Measurements from ENCODE around the gene SGSH.
"Not testable (repeated sequence)": the region's sequence is repeated elsewhere in the genome, so short reads cannot be mapped to it uniquely, and the experiment has no call there.

Gene SGSH

DNA sequence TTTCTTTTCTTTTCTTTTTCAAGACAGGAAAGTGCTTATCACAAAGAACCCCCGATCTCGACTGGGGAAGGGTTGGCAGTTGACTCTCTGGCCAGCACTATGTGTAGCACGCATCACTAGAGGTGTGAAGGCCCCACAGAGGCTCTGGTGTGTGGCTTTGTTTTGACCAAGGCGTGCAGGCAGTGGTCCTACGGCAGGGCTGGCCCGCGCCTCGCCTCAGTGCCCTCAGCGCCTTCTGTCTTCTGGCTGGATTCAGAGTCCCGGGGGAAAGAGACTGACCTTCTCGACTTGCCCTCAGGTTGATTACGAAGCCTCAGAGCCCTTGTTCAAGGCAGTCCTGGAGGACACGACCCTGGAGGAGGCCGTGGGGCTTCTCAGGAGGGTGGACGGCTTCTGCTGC is 18.7 kb downstream of the SGSH start:
- Mint-ChIP-seq H3K36me3 (no peaks in the 10 kb centered on the region), H3K4me1 (no peaks in the 10 kb centered on the region), H3K9me3 (no peaks in the 10 kb centered on the region), H3K4me3 (no peak overlapping the region), H3K27me3 (peaks cover 2% of the 10 kb centered on the region), H3K27ac (no peak overlapping the region)
- ATAC-seq (ENCODE audit: low read depth): no peak
- DNase-seq (ENCODE audit: low spot score in 2 of 2): no peak

DNA sequence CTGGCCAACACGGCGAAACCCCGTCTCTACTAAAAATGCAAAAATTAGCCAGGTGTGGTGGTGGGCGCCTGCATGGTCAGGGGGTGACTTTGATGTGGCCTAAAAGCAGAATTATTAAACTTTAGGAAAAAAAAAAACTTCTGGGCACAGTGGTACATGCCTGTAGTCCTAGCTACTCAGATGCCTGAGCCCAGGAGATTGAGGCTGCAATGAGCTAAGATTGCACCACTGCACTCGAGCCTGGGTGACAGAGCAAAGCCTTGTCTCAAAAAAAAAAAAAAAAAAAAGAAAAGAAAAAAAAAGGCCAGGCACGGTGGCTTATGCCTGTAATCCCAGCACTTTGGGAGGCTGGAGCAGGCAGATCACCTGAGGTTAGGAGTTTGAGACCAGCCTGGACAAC is 20.8 kb downstream of the SGSH start:
- not testable (repeated sequence) for ATAC-seq (ENCODE audit: low read depth); H3K36me3 Mint-ChIP-seq; H3K4me3 Mint-ChIP-seq; H3K9me3 Mint-ChIP-seq; H3K27me3 Mint-ChIP-seq; DNase-seq (ENCODE audit: low spot score in 2 of 2); H3K4me1 Mint-ChIP-seq; H3K27ac Mint-ChIP-seq

DNA sequence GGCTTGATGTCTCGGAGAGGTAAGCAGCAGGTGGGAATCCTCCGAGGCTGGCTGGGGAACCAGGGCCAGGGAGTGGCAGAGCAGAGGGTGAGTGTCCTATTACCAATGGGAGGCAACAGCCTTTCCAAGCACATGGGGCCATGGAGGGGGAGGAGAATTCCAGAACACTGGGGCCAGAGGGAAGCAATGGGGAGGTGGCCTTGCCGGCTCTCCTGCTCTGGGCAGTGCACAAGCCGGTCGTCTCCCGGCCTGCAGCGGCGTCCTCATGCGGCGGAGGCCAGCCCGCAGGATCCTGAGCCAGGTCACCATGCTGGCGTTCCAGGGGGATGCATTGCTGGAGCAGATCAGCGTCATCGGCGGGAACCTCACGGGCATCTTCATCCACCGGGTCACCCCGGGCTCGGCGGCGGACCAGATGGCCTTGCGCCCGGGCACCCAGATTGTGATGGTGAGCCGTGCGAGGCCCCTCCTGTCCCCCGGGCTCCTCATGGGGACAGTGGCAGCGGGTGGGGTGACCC is 21.9 kb downstream of the SGSH start:
- H3K27me3 Mint-ChIP-seq: peaks cover 8% of the 10 kb centered on the region
- ATAC-seq (ENCODE audit: low read depth): no peak
- DNase-seq (ENCODE audit: low spot score in 2 of 2): no peak
- H3K4me1 Mint-ChIP-seq: no peaks in the 10 kb centered on the region
- no peaks in the 10 kb centered on the region for H3K36me3 Mint-ChIP-seq
- no peaks in the 10 kb centered on the region for H3K9me3 Mint-ChIP-seq
- no peak overlapping the region for H3K27ac Mint-ChIP-seq
- H3K4me3 Mint-ChIP-seq: no peak overlapping the region

DNA sequence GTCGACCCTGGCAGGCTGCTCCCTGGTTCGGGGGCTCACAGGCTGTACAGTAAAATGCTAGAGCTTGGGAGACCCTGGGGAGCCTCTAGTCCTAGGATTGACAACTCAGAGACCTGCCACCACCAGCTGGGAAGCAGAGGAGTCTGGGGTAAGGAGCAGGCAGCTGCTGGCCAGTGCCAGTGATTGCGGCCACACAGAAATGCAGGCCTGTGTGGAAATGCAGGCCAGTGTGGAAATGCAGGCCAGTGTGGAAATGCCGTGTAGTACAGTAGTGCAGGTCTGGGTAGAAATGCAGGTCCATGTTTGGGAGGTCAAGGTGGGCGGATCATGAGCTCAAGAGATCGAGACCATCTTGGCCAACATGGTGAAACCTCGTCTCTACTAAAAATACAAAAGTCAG is 23.5 kb downstream of the SGSH start:
- Mint-ChIP-seq H3K4me3 (no peak overlapping the region), H3K36me3 (no peaks in the 10 kb centered on the region), H3K9me3 (no peaks in the 10 kb centered on the region), H3K27me3 (peaks cover 8% of the 10 kb centered on the region), H3K4me1 (no peaks in the 10 kb centered on the region), H3K27ac (no peak overlapping the region)
- DNase-seq (ENCODE audit: low spot score in 2 of 2) (no peak), ATAC-seq (ENCODE audit: low read depth) (no peak)

DNA sequence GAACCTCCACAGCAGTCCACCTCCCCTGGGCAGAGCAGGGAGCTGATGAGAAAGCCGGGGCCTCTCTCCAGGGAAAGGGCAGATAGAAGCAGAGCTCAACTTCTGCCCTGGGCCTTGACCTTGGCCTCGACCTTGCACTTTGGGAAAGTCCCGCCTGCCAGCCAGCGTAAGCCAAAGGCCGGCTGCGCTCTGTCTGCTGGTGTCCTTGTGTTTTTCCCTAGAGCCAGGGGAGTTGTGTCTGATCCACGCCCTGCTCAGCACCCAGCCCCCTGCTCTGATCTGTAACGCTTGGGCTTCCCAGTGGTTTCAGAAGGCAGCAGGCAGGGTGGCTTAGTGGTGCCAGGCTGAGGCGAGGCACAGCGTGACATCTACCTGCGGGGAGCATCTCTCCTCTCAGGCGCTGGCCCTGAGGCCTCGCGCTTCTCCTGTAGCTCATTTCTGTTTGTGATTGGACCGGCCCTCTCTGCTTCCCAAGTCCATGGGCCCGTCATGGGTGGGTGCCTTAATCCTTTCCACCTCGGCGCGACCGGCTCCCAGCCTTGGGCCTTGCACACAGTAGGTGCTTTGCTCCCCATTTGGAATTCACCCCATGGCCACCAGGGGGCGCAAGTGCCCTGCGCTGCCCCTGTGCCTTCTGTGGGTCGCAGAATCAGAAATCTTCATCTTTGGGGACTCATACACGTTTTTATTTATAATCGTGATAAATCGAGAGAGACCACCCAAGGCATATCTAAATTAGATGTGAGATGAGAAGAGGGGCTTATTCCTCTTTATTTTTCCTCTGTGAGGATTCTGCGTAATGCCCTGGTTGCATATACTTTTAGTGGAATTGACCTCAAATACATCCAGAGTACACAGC is 24.2 kb downstream of the SGSH start:
- Mint-ChIP-seq H3K27ac (no peak overlapping the region), H3K9me3 (no peaks in the 10 kb centered on the region), H3K4me1 (no peaks in the 10 kb centered on the region), H3K36me3 (no peaks in the 10 kb centered on the region), H3K27me3 (peaks cover 12% of the 10 kb centered on the region), H3K4me3 (no peak overlapping the region)
- peak; percentile 61 to 65 for DNase-seq (ENCODE audit: low spot score in 2 of 2)
- ATAC-seq (ENCODE audit: low read depth): peak; percentile 70

DNA sequence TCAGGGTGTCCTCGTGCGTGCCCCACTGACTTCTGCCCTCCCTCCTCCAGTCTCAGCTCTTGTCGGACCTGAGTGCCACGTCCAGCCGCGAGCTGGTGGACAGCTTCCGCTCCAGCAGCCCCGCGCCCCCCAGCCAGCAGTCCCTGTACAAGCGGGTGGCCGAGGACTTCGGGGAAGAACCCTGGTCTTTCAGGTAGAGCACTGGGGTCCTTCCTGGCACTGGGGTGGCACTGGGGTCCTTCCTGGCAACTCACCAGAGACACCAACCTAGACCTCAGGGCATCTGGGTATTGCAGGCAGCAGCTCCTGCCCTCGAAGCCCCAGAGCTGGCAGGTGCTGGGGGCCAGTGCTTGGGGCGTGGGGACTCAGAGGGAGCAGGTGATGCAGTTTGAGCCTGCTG is 25.0 kb downstream of the SGSH start:
- no peaks in the 10 kb centered on the region for H3K9me3 Mint-ChIP-seq
- no peak overlapping the region for H3K27ac Mint-ChIP-seq
- H3K4me1 Mint-ChIP-seq: no peaks in the 10 kb centered on the region
- no peak overlapping the region for H3K4me3 Mint-ChIP-seq
- no peak for DNase-seq (ENCODE audit: low spot score in 2 of 2)
- peaks cover 13% of the 10 kb centered on the region for H3K27me3 Mint-ChIP-seq
- ATAC-seq (ENCODE audit: low read depth): no peak
- no peaks in the 10 kb centered on the region for H3K36me3 Mint-ChIP-seq

DNA sequence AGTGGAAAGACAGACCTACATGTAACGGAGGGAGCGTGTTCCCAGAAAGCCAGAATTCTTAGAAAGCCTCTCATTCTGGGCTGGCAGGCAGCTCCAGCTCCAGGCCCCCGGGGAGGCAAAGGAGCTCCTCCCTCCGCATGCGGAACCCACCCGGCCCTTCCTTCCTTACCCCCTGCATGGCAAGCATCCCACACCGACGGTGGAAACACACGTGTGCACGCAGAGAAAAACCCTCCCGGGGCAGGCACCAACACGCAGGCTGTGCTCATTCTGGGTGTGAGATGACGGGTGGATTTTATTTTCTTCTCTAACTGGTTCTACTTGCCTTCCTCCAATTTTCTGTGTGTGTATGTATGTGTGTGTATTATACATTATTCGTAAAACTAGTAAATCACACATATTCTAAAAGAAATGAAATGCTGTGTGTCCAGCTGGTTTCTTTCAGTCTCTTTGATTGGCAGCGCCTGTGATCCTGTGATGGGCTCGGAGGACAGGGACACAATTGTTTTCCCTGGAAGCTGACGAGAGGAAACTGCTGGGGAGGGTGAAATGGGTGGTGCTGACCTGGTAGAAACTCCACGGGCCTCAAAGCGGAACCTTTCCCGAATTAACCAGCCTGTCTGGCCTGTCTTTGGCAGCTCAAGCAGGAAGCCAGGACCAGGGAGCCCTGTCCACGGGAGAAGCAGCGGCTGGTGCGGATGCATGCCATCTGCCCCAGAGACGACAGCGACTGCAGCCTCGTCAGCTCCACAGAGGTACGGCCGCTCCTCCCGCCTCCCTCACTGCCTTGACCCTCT is 28.1 kb downstream of the SGSH start:
- no peak for ATAC-seq (ENCODE audit: low read depth)
- Mint-ChIP-seq H3K4me3 (no peak overlapping the region), H3K4me1 (no peaks in the 10 kb centered on the region), H3K27ac (no peak overlapping the region), H3K9me3 (no peaks in the 10 kb centered on the region), H3K27me3 (peaks cover 17% of the 10 kb centered on the region), H3K36me3 (no peaks in the 10 kb centered on the region)
- no peak for DNase-seq (ENCODE audit: low spot score in 2 of 2)

DNA sequence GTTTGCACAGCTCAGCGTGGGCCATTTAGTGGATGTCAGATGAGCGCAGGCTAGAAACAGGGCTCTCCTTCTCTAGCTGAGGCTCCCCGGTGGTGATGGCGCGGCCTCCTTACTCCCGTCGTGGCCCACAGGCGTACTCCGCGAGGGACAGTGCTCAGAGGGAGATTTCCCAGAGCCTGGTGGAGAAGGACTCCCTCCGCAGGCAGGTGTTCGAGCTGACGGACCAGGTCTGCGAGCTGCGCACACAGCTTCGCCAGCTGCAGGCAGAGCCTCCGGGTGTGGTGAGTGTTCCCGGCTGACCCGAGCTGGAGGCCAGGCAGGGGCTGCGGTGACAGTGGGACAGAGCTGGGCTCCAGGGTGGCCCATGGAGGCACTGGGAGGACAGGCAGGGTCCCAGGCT is 28.9 kb downstream of the SGSH start:
- Mint-ChIP-seq H3K9me3 (no peaks in the 10 kb centered on the region), H3K36me3 (no peaks in the 10 kb centered on the region), H3K27me3 (peaks cover 19% of the 10 kb centered on the region), H3K4me3 (no peak overlapping the region), H3K27ac (no peak overlapping the region), H3K4me1 (no peaks in the 10 kb centered on the region)
- DNase-seq (ENCODE audit: low spot score in 2 of 2) (no peak), ATAC-seq (ENCODE audit: low read depth) (no peak)

DNA sequence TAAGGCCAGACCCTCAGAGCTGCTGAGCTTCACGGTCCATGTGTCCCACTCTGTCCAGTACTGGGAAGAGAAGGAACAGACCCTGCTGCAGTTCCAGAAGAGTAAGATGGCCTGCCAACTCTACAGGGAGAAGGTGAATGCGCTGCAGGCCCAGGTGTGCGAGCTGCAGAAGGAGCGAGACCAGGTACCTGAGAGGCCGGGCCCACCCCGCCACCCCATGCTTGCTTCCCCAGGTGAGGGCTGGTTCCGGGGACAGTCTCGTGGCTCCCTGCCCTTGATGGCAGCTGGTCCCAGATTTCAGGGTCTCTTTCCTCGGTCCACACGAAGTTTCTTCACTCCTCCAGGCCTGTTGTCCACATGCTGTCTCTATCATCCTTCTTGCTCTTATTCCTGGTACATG is 29.4 kb downstream of the SGSH start:
- no peaks in the 10 kb centered on the region for H3K4me1 Mint-ChIP-seq
- no peak for ATAC-seq (ENCODE audit: low read depth)
- H3K4me3 Mint-ChIP-seq: no peak overlapping the region
- no peaks in the 10 kb centered on the region for H3K36me3 Mint-ChIP-seq
- no peak for DNase-seq (ENCODE audit: low spot score in 2 of 2)
- no peaks in the 10 kb centered on the region for H3K9me3 Mint-ChIP-seq
- H3K27ac Mint-ChIP-seq: no peak overlapping the region
- H3K27me3 Mint-ChIP-seq: peaks cover 17% of the 10 kb centered on the region

DNA sequence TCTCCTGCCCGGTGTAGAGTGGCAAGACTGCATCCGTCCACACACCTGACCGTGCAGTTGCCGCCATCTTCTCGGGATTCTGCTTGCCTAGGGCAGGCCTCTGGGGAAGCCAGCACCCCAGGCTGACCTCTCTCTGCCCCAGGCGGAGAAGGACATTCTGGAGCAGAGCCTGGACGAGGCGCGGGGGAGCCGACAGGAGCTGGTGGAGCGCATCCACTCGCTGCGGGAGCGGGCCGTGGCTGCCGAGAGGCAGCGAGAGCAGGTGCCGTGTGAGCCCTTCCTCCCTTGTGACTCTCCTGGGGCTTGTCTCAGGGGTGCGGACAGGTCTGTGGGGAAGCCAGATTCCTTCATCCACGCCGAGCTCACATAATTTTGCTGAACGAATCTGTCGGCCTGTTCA is 30.5 kb downstream of the SGSH start:
- Mint-ChIP-seq H3K27me3 (peaks cover 17% of the 10 kb centered on the region), H3K27ac (no peak overlapping the region), H3K9me3 (no peaks in the 10 kb centered on the region), H3K36me3 (no peaks in the 10 kb centered on the region), H3K4me1 (no peaks in the 10 kb centered on the region), H3K4me3 (no peak overlapping the region)
- DNase-seq (ENCODE audit: low spot score in 2 of 2): no peak
- ATAC-seq (ENCODE audit: low read depth): no peak

DNA sequence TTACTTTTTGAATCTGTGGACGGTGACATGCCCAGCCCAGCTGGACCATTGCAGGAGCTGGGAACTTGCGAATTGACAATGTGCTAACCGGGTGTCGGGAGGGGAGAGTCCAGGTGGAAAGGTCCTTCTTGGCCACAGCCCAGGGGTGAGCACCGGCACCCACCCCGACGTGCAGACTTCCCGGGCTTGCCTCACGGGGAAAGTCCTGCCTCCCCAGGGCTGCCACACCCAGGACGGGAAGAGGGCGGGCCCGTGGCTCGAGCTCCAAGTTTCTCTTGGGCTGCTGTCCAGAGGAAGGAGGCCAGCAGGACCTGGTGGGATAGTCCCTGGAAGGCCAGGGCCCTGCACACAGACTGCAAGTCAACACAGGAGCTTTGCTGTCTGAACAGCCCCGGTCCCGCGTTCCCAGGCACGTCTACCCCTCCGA is 32.6 kb downstream of the SGSH start:
- ATAC-seq (ENCODE audit: low read depth): no peak
- Mint-ChIP-seq H3K4me1 (no peaks in the 10 kb centered on the region), H3K9me3 (no peaks in the 10 kb centered on the region)

DNA sequence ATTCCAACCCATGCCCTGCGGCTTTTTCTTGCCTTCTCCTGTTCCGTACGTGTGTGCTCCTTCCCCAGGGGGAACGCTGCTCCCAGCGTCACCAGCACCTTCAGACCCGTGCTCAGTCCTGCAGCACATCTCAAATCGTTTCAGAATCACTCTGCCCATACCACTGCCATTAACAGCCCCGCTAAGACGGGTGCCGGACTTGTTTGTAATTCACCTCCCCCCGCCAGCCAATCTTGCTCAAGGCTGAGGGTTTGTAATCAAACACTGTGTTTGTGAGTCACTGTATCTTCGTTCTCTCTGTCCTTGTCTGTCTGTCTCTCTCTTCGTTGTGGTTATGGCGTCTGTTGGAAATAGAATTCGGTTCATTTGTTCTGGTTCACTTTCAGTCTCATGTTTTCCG is 33.0 kb downstream of the SGSH start:
- DNase-seq (ENCODE audit: low spot score in 2 of 2) (no peak), ATAC-seq (ENCODE audit: low read depth) (no peak)
- Mint-ChIP-seq H3K9me3 (no peaks in the 10 kb centered on the region), H3K36me3 (no peaks in the 10 kb centered on the region), H3K27me3 (peaks cover 17% of the 10 kb centered on the region), H3K4me1 (no peaks in the 10 kb centered on the region), H3K4me3 (no peak overlapping the region), H3K27ac (no peak overlapping the region)

More for the DNA sequence above, 32.6 kb downstream of the SGSH start:
- peaks cover 17% of the 10 kb centered on the region for H3K27me3 Mint-ChIP-seq
- no peak for DNase-seq (ENCODE audit: low spot score in 2 of 2)
- H3K4me3 Mint-ChIP-seq: no peak overlapping the region
- no peak overlapping the region for H3K27ac Mint-ChIP-seq
- H3K36me3 Mint-ChIP-seq: no peaks in the 10 kb centered on the region

DNA sequence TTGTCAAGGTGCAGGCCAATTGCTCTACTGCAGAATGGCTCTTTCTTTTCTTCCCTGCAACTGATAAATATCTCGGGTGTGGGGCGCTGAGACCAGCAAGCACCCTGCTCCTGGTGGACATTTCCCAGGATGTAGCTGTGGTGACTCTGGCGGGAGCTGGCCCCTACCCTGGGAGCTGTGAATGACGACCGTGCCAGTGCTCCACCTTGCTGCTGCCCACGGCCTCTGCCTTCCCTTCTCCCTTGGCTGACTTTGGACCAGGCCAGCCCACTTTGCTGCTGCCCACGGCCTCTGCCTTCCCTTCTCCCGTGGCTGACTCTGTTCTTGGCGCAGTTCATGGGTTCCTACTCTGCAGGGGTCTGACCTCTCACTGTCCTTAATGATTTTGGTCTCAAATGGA is 34.2 kb downstream of the SGSH start:
- no peak for ATAC-seq (ENCODE audit: low read depth)
- no peak for DNase-seq (ENCODE audit: low spot score in 2 of 2)
- H3K4me1 Mint-ChIP-seq: no peaks in the 10 kb centered on the region
- H3K4me3 Mint-ChIP-seq: no peak overlapping the region
- H3K27ac Mint-ChIP-seq: no peak overlapping the region
- no peaks in the 10 kb centered on the region for H3K36me3 Mint-ChIP-seq
- no peaks in the 10 kb centered on the region for H3K9me3 Mint-ChIP-seq
- peaks cover 14% of the 10 kb centered on the region for H3K27me3 Mint-ChIP-seq

DNA sequence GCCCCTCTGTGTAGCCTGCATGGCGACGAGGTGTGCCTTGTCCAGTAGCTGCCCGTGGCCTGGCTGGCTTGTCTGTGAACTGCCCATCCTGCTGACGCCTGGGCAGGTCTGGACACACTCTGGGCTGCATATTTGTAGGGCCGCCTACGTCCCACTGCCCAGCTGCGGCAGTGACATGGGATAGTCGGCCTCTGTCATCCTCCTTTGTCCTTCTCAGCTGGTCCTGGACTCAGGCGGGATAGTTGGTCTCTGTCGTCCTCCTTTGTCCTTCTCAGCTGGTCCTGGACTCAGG is 35.8 kb downstream of the SGSH start:
- ATAC-seq (ENCODE audit: low read depth): no peak
- Mint-ChIP-seq H3K4me3 (no peak overlapping the region), H3K27ac (no peak overlapping the region), H3K27me3 (peaks cover 13% of the 10 kb centered on the region), H3K9me3 (no peaks in the 10 kb centered on the region), H3K36me3 (no peaks in the 10 kb centered on the region), H3K4me1 (no peaks in the 10 kb centered on the region)
- no peak for DNase-seq (ENCODE audit: low spot score in 2 of 2)

Measured in memory B cell (primary cell).